Neutrophil (primary cell): ENCODE measurements around the gene HOXB3.

Experiments
- H3K27ac ChIP-seq: fragments of 200-600 bp; sonication (generic); 2 replicates; pipeline ENCODE4 v1.5.1; 2016; ENCODE audit warnings: mild to moderate bottlenecking, moderate library complexity
- H3K27me3 ChIP-seq: fragments of 200-600 bp; sonication (generic); 2 replicates; pipeline ENCODE4 v1.6.0; 2016; ENCODE audit warnings: mild to moderate bottlenecking
- H3K36me3 ChIP-seq: fragments of 200-600 bp; sonication (generic); 2 replicates; pipeline ENCODE4 v1.5.1; 2017
- H3K4me1 ChIP-seq, 2 experiments: fragments of 200-600 bp in 1 of 2; sonication (generic) in 1 of 2; 1 replicate in 1 of 2; 2 replicates in 1 of 2; pipeline versions ENCODE4 v1.5.1 to v1.6.1; 2013 to 2016; ENCODE audit warnings: low read depth in 1 of 2, low read length in 1 of 2, mild to moderate bottlenecking in 1 of 2, moderate library complexity in 1 of 2; ENCODE audit not compliant: control insufficient read depth in 1 of 2, insufficient read depth in 1 of 2
- H3K4me3 ChIP-seq, 2 experiments: fragments of 200-600 bp in 1 of 2; sonication (generic) in 1 of 2; 1 replicate in 1 of 2; 2 replicates in 1 of 2; pipeline ENCODE4 v1.5.1; 2013 to 2016; ENCODE audit warnings: low read depth in 1 of 2, low read length in 1 of 2, mild to moderate bottlenecking in 1 of 2, moderate library complexity in 1 of 2
- H3K9me3 ChIP-seq: fragments of 200-600 bp; sonication (generic); 2 replicates; pipeline ENCODE4 v1.5.1; 2016
- CTCF ChIP-seq: fragments of 200-600 bp; sonication (generic); IDR thresholded peaks from 2 replicates; pipeline ENCODE4 v1.5.1; 2016; ENCODE audit warnings: antibody characterized with exemption

HOXB3 gene

GRCh38 chr17:48630009-48630924 lies 40.2 kb upstream of the HOXB3 start:
- Histone ChIP-seq H3K4me1 (peaks cover 0 to 6% of the 10 kb centered on the region in 2 experiments), H3K27me3 (peaks cover 100% of the 10 kb centered on the region), H3K36me3 (no peaks in the 10 kb centered on the region), H3K9me3 (no peaks in the 10 kb centered on the region), H3K4me3 (no peak overlapping the region), H3K27ac (no peak overlapping the region)
- TF ChIP-seq CTCF, result no peak

GRCh38 chr17:48629411-48629759 lies 39.3 kb upstream of the HOXB3 start:
- H3K4me1 ChIP-seq, result peaks cover 0 to 6% of the 10 kb centered on the region in 2 experiments
- no peak for TF ChIP-seq CTCF
- peaks cover 100% of the 10 kb centered on the region for H3K27me3 ChIP-seq
- no peaks in the 10 kb centered on the region for H3K9me3 ChIP-seq
- no peak overlapping the region for H3K27ac ChIP-seq
- no peak overlapping the region for H3K4me3 ChIP-seq
- no peaks in the 10 kb centered on the region for H3K36me3 ChIP-seq

GRCh38 chr17:48628649-48629410 lies 38.8 kb upstream of the HOXB3 start:
- TF ChIP-seq CTCF, result no peak
- Histone ChIP-seq H3K27me3 (peaks cover 100% of the 10 kb centered on the region), H3K4me3 (no peak overlapping the region), H3K27ac (no peak overlapping the region), H3K36me3 (no peaks in the 10 kb centered on the region), H3K9me3 (no peaks in the 10 kb centered on the region), H3K4me1 (peaks cover 0 to 6% of the 10 kb centered on the region in 2 experiments)

GRCh38 chr17:48627623-48628521 lies 37.8 kb upstream of the HOXB3 start:
- H3K36me3 ChIP-seq, result no peaks in the 10 kb centered on the region
- no peak for TF ChIP-seq CTCF
- H3K27me3 ChIP-seq, result peaks cover 100% of the 10 kb centered on the region
- no peaks in the 10 kb centered on the region for H3K9me3 ChIP-seq
- no peak overlapping the region for H3K27ac ChIP-seq
- H3K4me1 ChIP-seq, result peaks cover 0 to 6% of the 10 kb centered on the region in 2 experiments
- no peak overlapping the region for H3K4me3 ChIP-seq

GRCh38 chr17:48627118-48627597 lies 37.1 kb upstream of the HOXB3 start:
- H3K27ac ChIP-seq, result no peak overlapping the region
- peaks cover 100% of the 10 kb centered on the region for H3K27me3 ChIP-seq
- no peak overlapping the region for H3K4me3 ChIP-seq

More at GRCh38 chr17:48627118-48627597, 37.1 kb upstream of the HOXB3 start:
- Histone ChIP-seq H3K4me1 (peaks cover 0 to 6% of the 10 kb centered on the region in 2 experiments), H3K9me3 (no peaks in the 10 kb centered on the region), H3K36me3 (no peaks in the 10 kb centered on the region)
- no peak for TF ChIP-seq CTCF
